Stomach (tissue), 4 donors: ENCODE data around the gene PKMYT1.

ENCODE experiments used
- CTCF ChIP-seq, 7 experiments: fragments of 450-650 bp in 4 of 7; fragments of 200-600 bp in 3 of 7; sonication (generic) in 3 of 7; IDR thresholded peaks; one replicate each; pipeline ENCODE4 v1.5.1; 2016 to 2019; ENCODE audit warnings: antibody characterized with exemption in 7 of 7, control low read depth in 2 of 7, mild to moderate bottlenecking in 1 of 7
- POLR2A ChIP-seq, 4 donors: fragments of 450-650 bp; IDR thresholded peaks; one replicate each; pipeline ENCODE4 v1.6.1; 2016; ENCODE audit warnings: antibody characterized with exemption in 4 of 4, control low read depth in 2 of 4, mild to moderate bottlenecking in 1 of 4, moderate library complexity in 1 of 4
- POLR2AphosphoS5 ChIP-seq, 3 donors: sonication (generic); formaldehyde crosslinking; IDR thresholded peaks; one replicate each; pipeline ENCODE4 v1.6.1; 2016; ENCODE audit warnings: antibody characterized with exemption in 3 of 3

GRCh38 chr16:2963074-2963722, 17.0 kb downstream of the PKMYT1 start:
- TF ChIP-seq CTCF (IDR thresholded peaks at IDR 0.05) (no peak), POLR2A (IDR thresholded peaks at IDR 0.05) (no peak), POLR2AphosphoS5 (IDR thresholded peaks at IDR 0.05) (no peak)
